HG02798 (cell line): ENCODE data around the gene GALNT14.

Experiments
- ATAC-seq: cut with Tn5 transposase; IDR thresholded peaks from one replicate; pipeline ENCODE4 v1.9.1; 2021; ENCODE audit warnings: mild to moderate bottlenecking; ENCODE audit not compliant: unreplicated experiment, poor library complexity

Gene GALNT14

DNA sequence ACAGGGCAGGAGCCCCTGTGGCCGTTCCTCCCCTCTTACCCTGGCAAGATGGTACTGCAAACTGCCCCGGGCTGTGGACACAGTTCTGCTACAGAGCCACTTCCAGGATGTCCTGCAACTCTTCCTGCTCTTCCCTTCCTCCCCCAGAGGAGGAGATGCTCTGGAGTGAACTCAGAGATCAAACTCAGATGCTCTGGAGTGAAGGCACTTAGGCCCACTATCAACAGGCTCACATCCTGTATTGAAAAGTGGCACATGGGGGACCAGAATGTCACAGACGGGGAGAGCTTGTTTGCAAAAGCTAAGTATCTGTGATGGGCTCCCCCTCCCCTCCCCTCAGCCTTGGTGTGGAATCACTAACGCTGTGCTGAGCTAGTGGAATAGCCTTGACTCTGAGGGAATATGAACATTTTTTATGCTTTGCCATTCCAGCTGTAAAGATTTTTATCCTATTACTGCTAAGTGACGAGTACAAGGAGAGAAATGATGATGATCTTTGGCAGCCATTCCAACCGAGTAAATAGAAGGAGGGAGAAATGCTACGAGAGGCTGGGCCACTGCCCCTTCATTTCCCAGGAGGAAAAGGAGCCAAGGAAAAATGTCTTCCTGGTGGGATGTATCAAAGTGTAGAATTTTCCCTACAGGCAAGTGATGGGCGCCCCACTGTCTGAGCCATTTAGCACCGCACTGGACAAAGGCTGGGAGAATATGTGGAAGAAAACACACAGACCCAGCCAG lies 152.6 kb downstream of the GALNT14 start:
- no peak for ATAC-seq

DNA sequence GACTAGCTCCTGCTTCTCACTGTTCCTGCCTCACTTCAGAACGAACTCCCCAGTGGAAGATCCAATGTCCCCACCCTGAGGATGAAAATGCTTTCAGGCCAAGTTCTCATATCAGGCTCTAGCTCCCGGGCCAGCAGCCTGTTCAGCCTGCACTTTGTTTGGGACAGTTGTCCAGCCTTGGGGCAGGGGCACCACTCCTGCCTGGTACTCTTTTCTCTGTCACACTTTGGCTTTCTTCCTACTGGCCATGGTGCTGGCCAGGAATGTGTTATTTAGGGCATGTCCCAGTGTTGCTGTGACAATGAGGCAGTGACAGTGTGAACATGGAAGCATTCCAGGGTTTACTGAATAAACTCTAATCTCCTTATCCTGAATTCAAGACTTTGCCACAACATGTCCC lies 154.1 kb downstream of the GALNT14 start:
- ATAC-seq: no peak

- no peak for ATAC-seq
Measured at GRCh38 chr2:30981510-30981909, 156.7 kb downstream of the GALNT14 start.

DNA sequence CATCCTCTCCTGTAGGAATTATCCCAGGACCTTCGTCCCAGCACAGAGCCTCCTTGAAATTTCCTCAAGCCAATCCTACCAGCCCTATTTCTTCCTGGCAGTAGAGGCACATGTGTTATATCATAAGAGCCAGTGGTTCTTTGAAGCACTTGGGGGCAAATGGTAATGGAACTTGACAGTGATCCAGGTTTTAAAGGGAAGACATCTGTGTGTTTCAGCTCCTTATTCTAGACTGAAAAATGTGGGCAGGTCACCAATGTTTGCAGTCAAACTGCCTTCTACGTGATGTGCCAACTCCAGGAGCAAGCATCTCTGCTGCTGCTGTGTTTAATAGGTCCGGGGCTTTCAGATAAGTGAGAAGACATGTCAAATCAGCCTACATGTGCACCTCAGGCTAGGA lies 157.1 kb downstream of the GALNT14 start:
- ATAC-seq: no peak

DNA sequence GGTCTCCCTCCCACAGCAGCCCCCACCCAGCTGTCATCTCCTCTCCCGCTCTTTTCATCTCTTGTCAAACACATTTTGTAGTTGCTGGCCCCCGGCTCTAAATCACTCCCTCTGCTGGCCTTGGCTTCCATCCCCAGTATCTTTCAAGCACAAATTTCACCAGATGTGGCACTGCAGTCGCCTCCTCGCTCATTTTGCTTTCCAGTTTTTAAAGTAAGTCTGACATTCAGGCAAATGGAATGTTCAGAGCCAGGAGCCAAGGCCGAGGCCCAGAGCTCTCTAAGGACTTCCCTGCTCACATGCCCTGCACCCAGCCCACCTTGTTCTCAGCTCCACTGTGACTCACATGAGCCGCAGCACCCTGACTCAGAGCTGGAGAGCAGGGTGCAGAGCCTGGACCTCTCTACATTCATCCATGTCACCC lies 158.4 kb downstream of the GALNT14 start:
- no peak for ATAC-seq

DNA sequence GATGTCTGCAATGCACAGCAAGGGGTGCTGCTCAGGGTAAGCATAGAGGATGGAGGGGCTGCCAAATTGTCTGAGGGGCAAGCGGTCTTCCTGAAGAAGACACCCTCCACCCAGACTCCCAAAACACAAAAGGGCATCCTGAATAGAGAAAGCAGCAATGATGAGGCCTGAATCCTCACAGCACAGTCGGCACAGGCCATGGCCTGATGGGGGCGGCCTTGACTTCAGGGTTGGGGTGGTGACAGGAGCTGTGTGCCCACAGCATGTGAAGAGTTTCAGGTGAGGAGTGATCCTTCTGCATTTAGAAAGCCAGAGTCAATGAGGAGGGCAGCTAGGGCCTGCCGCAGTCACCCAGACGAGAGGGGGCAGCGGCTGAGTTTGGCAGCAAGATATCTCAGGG lies 159.4 kb downstream of the GALNT14 start:
- ATAC-seq: no peak

GRCh38 chr2:30978044-30978443 lies 160.2 kb downstream of the GALNT14 start:
- no peak for ATAC-seq

DNA sequence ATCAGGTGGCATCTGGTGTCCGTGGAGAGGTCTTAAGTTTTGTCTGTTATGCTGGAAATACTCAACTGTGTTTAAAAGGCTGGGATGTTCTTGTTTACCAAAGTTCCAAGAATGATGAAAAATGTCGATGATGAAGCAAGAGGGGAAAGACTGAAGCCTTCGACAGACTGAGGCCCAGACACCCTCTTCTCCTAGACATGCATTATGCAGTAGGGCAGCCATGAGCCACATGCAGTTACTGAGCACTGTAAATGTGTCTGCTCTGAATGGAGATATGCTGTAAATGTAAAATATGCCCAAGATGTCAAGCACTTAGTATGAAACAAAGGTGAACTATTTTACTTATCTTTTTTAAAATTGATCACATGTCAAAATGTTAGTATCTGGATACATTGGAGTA lies 163.1 kb downstream of the GALNT14 start:
- no peak for ATAC-seq

- no peak for ATAC-seq
Measured at GRCh38 chr2:30974554-30974953, 163.7 kb downstream of the GALNT14 start.

- no peak for ATAC-seq
Measured at GRCh38 chr2:30974092-30974491, 164.1 kb downstream of the GALNT14 start.

DNA sequence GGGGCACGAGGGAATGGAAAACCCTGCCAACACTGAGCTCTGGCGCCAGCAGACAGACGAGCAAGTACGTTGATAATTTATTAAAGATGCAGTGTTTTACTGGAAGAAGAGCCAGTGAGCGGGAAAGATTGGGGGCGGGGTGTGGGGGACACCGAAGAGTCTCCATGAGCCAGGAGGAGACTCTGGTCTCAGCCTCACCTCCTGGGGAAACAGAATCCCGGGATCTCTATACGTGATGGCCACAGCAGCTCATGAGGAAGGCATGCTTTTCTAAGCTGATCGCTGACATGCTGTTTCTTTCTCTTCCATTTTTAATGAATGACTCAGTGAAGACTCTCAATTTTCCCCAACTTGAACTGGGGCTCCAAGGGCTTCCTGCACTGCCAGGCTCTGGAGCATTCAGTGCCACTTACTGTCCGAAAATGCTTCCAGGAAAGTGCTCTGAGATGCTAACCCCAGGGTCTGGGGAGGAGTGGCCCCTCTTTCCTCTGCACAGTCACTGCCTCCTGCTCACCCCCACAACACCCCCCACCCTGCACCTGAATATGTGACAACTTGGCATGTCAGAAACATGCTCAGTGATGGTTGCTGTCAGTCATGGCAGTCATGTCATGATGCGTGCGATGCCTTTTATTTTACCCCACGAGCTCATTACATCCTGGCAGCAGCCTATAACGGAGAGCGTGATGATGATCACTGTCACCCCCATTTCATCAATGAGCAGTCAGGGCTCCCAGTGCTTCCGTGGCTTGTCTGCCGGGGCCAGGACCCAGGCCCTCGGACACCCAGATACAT lies 166.8 kb downstream of the GALNT14 start:
- ATAC-seq: no peak

DNA sequence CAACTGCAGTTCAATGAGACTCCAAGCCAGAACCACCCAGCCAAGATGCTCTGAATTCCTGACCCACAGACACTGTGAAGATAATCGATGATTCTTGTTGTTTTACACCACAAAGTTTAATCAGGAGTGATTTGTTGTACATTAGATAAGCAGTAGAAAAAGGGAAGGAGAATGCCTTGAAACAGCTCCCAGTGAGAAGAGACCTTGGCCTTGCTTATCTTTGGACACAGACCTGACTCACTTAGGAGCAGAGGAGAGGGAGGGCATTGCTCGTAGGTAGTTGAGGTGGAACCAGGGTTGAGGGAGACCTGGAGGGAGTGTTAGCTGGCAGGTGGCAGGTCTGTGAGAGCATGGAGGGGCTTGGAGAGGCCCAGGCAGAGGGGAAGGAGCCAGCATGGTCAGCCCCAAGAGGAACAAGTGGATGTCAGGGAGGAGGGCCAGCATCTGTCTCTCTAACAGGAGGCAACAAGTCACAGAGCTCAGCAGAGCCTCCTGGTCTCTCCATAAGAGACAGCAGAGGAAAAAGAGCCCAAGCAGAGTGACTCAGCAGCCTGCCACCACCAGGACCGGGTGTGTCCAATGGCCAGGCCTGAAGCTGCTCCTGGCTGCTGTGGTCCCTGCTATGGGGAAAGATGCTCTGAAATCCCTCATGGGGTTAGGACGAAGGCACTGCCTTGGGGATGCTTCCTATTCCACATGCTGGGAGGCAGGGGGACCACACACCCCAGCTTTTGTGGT lies 169.4 kb downstream of the GALNT14 start:
- no peak for ATAC-seq

DNA sequence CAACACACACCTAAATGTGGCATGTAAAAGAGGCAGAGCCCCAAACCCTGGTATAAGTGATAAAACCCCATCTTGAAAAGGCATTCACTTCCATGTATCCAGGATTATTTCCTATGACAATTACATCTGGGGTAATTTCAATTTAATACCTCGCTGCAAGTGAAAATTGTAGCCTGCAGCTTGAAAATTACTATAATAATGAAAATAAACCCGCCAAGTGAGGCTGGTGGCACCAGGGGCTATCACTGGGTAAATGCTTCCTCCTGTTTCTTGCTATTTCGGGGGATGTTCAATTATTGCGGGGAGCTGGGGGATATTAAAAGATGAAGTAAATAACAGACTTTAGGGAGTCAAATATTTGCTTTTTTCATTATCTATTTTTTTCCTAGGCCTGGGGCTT lies 171.5 kb downstream of the GALNT14 start:
- ATAC-seq: no peak

DNA sequence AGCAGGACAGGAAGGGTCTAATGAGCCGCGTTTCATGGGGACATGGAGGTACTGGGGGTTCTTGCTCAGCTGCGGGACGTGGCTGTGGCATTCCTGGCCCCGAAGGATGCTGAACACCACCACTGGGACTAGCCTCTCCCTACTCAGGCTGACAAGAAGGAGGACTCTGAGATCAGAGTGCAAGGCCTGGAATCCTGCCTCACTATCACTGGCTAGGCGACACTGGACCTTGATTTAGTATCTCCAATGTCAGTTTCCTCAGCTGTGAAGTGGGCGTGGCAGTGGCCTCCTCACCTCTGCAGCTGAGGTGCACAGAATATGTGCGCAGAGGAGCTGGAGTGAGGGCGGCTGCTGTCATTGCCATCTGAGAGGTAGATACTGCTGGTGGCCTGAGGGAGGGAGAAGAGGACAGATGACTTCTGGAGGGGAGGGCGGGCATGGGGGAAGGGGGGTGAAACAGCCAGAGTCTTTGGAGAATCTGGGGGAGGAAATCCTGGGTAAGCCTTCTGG lies 173.2 kb downstream of the GALNT14 start:
- no peak for ATAC-seq

DNA sequence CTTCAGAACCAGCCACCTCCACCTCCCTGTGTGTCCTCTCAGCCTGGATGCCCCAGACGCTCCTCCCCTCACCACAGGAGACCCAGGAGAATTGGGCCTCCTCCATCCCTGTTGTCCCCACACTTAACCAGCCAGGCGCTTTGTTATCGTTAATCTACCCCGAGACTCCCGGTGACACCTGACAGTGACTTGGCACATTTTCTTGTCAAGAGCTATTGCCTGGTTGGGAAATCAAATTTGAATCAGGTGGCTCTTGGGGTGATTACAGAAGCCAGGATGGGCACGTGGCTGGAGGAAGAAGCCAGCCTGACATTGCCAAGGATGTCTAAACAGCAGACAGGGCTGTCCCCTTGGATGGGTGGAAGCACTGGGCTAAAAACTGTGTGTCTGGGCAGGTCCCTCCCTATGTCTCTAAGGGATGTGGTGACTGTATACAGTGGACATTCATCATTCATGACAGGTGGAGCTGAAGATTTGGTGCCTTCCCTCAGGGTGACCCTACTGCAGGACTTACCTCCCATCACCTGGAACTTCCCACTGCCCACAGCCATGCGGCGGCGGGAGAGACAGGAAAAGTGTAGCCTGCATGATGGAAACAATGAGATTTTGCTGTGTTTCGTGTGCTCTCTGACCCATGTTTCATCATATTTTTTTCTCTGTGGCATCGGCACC lies 173.8 kb downstream of the GALNT14 start:
- ATAC-seq: no peak

- ATAC-seq: no peak
Measured at GRCh38 chr2:30963184-30963583, 175.1 kb downstream of the GALNT14 start.

DNA sequence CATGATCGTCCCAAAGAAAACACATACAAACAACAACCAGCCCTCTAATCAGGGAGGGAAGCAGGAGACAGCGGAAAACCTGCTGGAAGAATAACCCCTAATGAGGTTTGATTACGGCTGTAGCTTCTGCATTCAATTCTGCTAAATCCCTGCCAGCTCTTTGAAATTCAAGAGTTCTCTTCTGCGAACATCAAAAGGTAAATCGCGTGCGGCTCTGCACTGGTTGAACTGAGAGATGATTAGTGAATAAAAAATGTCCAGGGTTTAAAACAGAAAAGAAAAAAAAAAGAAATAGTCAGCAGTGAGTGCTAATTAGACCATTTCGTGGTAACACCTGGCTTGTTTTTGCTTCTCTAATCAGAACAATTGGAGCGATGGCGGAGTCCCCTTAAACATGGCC lies 178.0 kb downstream of the GALNT14 start:
- ATAC-seq: no peak

- ATAC-seq: no peak
Measured at GRCh38 chr2:30959653-30960052, 178.6 kb downstream of the GALNT14 start.

DNA sequence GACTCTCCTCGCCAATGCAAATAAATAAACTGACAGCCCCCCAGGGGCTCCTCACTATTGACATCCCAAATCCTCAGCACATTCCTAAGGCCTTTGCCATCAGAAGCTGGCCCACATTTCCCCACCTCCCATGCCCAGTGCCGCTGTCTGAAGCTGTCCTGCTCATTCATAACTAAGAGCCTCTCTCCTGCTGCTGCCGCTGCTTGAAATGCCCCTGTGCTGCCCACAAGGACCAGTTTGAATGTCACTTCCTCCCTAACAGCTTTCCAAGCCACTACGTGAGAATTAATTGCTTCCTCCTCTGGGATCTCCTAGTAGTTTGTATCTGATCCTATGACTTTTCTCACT lies 179.3 kb downstream of the GALNT14 start:
- no peak for ATAC-seq

DNA sequence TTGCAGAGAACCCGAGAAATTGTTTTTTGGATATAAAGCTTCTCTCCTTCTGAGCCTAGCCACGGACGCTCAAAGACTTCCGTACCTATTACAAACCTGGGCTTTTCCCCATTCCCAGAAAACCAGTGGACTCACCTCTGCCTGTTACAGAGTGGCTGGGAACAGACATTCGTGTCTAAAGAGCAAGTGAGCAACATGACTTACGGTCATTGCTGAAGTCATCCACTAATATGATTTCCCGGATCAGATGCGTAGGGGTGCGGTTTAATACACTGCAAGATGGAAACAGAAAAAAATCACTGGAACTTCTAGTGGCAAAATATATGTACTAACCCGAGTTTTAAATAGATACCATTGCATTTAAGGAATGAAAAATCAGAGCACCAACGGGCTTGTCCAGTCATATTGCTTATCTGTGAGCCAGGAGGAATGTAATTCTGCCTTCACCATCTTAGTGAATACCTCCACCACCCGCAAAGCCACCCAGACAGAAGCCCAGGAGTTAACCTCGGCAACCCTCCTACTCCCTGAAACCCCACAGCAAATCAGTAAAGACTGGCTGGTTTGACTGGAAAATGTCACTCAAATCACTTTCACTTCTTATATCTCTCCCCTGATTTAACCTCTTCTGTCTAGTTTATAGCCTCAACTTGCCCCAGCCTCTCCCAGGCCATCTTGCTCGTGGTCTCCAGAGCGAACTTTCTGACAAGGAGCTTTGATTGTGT lies 179.9 kb downstream of the GALNT14 start:
- no peak for ATAC-seq
